Measurements from ENCODE around the gene CDH8.

The CDH8 gene

GRCh38 chr16:62036101-62036801, at the start of gene CDH8:
Gene CDH8 (minus strand): TSS chr16:62036438. CDS start chr16:62021403, 15,035 bp downstream.
- DNase-seq (ENCODE audit: low read depth in 2 of 2) = no peak

GRCh38 chr16:62079236-62079635, 43.0 kb upstream of the CDH8 start:
- DNase-seq (ENCODE audit: low read depth in 2 of 2) = no peak

- no peak for DNase-seq (ENCODE audit: low read depth in 2 of 2)
Observed at GRCh38 chr16:62077998-62078397, 41.8 kb upstream of the CDH8 start.

GRCh38 chr16:62076886-62077285, 40.6 kb upstream of the CDH8 start:
- DNase-seq (ENCODE audit: low read depth in 2 of 2) = no peak

- DNase-seq (ENCODE audit: low read depth in 2 of 2) = no peak
Observed at GRCh38 chr16:62068747-62069146, 32.5 kb upstream of the CDH8 start.

- DNase-seq (ENCODE audit: low read depth in 2 of 2) = no peak
Observed at GRCh38 chr16:62067981-62068380, 31.7 kb upstream of the CDH8 start.

GRCh38 chr16:62067182-62067581, 30.9 kb upstream of the CDH8 start:
- DNase-seq (ENCODE audit: low read depth in 2 of 2) = no peak

- no peak for DNase-seq (ENCODE audit: low read depth in 2 of 2)
Observed at GRCh38 chr16:62066747-62067146, 30.5 kb upstream of the CDH8 start.

- DNase-seq (ENCODE audit: low read depth in 2 of 2) = no peak
Observed at GRCh38 chr16:62064173-62064572, 27.9 kb upstream of the CDH8 start.

GRCh38 chr16:62060089-62060488, 23.9 kb upstream of the CDH8 start:
- no peak for DNase-seq (ENCODE audit: low read depth in 2 of 2)

- no peak for DNase-seq (ENCODE audit: low read depth in 2 of 2)
Observed at GRCh38 chr16:62059527-62059926, 23.3 kb upstream of the CDH8 start.

- no peak for DNase-seq (ENCODE audit: low read depth in 2 of 2)
Observed at GRCh38 chr16:62058412-62058811, 22.2 kb upstream of the CDH8 start.

- no peak for DNase-seq (ENCODE audit: low read depth in 2 of 2)
Observed at GRCh38 chr16:62051942-62052341, 15.7 kb upstream of the CDH8 start.

GRCh38 chr16:62050793-62051192, 14.6 kb upstream of the CDH8 start:
- DNase-seq (ENCODE audit: low read depth in 2 of 2) = no peak

- no peak for DNase-seq (ENCODE audit: low read depth in 2 of 2)
Observed at GRCh38 chr16:62046801-62047200, 10.6 kb upstream of the CDH8 start.

GRCh38 chr16:62041401-62041800, 5.2 kb upstream of the CDH8 start:
- DNase-seq (ENCODE audit: low read depth in 2 of 2) = no peak

- no peak for DNase-seq (ENCODE audit: low read depth in 2 of 2)
Observed at GRCh38 chr16:62038646-62039045, 2.4 kb upstream of the CDH8 start.

GRCh38 chr16:62038225-62038624, 2.0 kb upstream of the CDH8 start:
- DNase-seq (ENCODE audit: low read depth in 2 of 2) = no peak

- DNase-seq (ENCODE audit: low read depth in 2 of 2) = no peak
Observed at GRCh38 chr16:62036802-62037135, 531 bp upstream of the CDH8 start.

- no peak for DNase-seq (ENCODE audit: low read depth in 2 of 2)
Observed at GRCh38 chr16:62035115-62036092, 834 bp downstream of the CDH8 start.

- DNase-seq (ENCODE audit: low read depth in 2 of 2) = no peak
Observed at GRCh38 chr16:62034231-62035114, 1.8 kb downstream of the CDH8 start.

GRCh38 chr16:62033065-62033464, 3.2 kb downstream of the CDH8 start:
- DNase-seq (ENCODE audit: low read depth in 2 of 2) = no peak

Measured in stimulated activated CD8-positive, alpha-beta memory T cell treated with anti-CD3 and anti-CD28 coated beads, Interleukin-2, amount 100 ng/mL, for 1 hour (primary cell).